H1 (cell line): Measurements from ENCODE around the gene DGKI. TPM values are rescaled to one million over a fixed set of nuclear protein-coding genes. Genes with fewer than 3 reads are reported as not detected.

Source experiments
- SIRT6 ChIP-seq: IDR thresholded peaks from one replicate; pipeline ENCODE4 v1.7.1; 2012; ENCODE audit warnings: low read length, inconsistent platforms
- polyA plus RNA-seq, 7 experiments: library from polyadenylated mRNA; depleted of rRNA in 3 of 7; stranded (reverse) in 5 of 7; unstranded in 2 of 7; fragments of >200 nt in 5 of 7; fragments of 200-250 nt in 2 of 7; gene quantifications; 1 replicate in 5 of 7; 2 replicates in 1 of 7; 4 replicates in 1 of 7; pipeline versions ENCODE4 v1.2.1 to v1.2.3, GENCODE V29; 2011 to 2013; ENCODE audit warnings: missing spikeins in 2 of 7, mixed read lengths in 2 of 7
- total RNA-seq: library from RNA; stranded (reverse); fragmentation: NEBNext Ultra II Directional; extraction: Animal tissue kit (Norgen Biotek cat#: 25700); gene quantifications from 2 replicates; pipeline ENCODE4 v1.2.1, GENCODE V29; 2021
- TF ChIP-seq, protein P1 (sequence below): IDR thresholded peaks from 2 replicates; pipeline ENCODE4 v1.6.1; 2011; ENCODE audit warnings: low read depth, mild to moderate bottlenecking, low read length; ENCODE audit not compliant: insufficient read depth

Gene DGKI
- total and polyA plus RNA-seq, 2 of the 8 experiments (the other 6 are each of a cell fraction or from before 2014, with no cell fraction given): 0.20 to 0.71 TPM

DNA sequence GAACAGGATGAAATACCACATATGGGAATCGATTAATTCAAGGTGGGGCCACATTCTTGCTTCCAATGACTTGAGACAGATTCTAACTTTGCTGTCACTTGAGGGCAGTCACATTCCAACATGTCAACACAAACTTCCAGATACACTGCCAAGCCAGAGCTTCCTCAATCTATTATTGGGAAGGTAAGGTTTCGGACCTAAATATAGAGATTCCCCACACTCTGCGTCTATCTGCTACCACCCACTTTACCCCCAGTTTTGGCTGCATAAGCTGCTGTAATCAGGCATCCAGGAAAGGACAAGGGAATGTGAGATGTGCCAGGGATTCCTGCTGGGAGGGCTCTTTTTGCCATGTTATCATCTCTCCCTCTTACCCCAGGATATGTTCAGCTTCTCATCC, 20.5 kb upstream of the DGKI start (continued):
- TF ChIP-seq SIRT6: no peak
- TF ChIP-seq, protein P1, sequence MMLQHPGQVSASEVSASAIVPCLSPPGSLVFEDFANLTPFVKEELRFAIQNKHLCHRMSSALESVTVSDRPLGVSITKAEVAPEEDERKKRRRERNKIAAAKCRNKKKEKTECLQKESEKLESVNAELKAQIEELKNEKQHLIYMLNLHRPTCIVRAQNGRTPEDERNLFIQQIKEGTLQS: no peak
